ENCODE results near the gene FAM78B. TPM values are rescaled to one million over a fixed set of nuclear protein-coding genes. Genes with fewer than 3 reads are reported as not detected.

FAM78B gene
- total RNA-seq, 4 donors from 2014 or later, result 0.35 to 5.4 (median 2.8) TPM

DNA sequence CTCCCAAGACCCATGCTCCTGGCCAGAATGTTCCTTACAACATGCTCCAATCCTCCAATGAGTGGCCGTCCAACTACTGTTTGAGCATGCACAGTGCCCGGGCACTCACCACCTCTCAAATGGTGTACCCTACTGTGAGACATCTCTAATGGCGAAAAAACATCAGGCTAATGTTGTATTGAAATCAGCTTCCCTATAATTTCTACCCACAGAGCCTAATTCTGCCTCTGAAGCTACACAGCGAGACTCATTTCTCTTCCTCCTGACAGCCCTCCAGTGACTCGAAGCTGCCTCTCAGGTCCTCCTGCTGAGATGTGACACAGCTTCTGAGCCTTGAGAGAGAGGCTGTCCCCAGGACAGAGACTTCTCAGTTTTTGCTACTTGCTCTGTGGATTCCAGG is 130.7 kb downstream of the FAM78B start:
- H3K27me3 ChIP-seq, result no peaks in the 10 kb centered on the region
- no peak overlapping the region for H3K4me3 ChIP-seq
- no peaks in the 10 kb centered on the region for H3K36me3 ChIP-seq
- no peaks in the 10 kb centered on the region for H3K9me3 ChIP-seq
- no peak for DNase-seq
- TF ChIP-seq, protein P1, sequence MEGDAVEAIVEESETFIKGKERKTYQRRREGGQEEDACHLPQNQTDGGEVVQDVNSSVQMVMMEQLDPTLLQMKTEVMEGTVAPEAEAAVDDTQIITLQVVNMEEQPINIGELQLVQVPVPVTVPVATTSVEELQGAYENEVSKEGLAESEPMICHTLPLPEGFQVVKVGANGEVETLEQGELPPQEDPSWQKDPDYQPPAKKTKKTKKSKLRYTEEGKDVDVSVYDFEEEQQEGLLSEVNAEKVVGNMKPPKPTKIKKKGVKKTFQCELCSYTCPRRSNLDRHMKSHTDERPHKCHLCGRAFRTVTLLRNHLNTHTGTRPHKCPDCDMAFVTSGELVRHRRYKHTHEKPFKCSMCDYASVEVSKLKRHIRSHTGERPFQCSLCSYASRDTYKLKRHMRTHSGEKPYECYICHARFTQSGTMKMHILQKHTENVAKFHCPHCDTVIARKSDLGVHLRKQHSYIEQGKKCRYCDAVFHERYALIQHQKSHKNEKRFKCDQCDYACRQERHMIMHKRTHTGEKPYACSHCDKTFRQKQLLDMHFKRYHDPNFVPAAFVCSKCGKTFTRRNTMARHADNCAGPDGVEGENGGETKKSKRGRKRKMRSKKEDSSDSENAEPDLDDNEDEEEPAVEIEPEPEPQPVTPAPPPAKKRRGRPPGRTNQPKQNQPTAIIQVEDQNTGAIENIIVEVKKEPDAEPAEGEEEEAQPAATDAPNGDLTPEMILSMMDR (IDR thresholded peaks at IDR 0.05), result no peak
- TF ChIP-seq POLR2A (IDR thresholded peaks at IDR 0.05), result no peak
- no peak overlapping the region for H3K27ac ChIP-seq
- H3K4me1 ChIP-seq, result no peaks in the 10 kb centered on the region

DNA sequence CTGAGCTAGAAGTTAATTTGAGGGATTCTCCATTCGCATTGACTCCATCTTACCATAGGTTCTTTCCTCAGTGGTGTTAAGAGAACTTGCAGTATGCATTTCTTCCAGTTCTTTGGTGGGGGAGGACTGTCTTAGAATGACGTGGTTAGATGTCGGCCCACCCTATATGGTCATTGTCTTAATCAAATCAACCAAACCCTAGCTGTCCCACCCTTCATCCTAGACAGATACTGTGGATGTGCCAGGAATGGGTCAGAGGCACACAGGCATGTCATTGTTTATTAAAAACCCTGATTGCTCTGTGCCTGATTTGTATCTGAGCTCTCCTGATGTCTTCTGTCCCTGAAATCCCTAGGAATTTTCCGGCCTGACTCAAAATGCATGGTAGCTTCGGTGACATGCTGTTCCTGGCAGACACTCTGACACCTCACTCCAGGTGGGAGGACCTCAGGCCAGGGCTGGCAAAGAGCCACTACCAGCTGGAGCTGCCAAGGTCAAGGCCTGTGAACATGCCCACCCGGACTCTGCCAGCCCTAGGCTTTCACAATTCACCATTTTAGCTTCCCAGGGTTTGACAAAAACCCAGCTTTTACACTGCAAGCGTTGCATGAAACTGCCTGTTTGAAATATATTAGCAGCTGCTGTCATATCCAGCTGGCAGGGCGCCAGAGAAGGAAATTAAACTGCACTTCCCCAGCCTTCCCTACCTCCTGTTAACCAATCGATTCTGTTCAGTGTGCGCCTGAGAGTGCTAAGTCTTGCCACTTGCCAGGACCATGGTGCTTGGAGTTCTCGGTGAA is 134.0 kb downstream of the FAM78B start:
- H3K4me1 ChIP-seq, result no peaks in the 10 kb centered on the region
- H3K4me3 ChIP-seq, result no peak overlapping the region
- H3K9me3 ChIP-seq, result no peaks in the 10 kb centered on the region
- H3K27me3 ChIP-seq, result no peaks in the 10 kb centered on the region
- TF ChIP-seq, protein P1 (IDR thresholded peaks at IDR 0.05), result no peak
- TF ChIP-seq POLR2A (IDR thresholded peaks at IDR 0.05), result no peak
- no peaks in the 10 kb centered on the region for H3K36me3 ChIP-seq
- H3K27ac ChIP-seq, result no peak overlapping the region
- peak in 1 of 3 donors; percentile 16 for DNase-seq

DNA sequence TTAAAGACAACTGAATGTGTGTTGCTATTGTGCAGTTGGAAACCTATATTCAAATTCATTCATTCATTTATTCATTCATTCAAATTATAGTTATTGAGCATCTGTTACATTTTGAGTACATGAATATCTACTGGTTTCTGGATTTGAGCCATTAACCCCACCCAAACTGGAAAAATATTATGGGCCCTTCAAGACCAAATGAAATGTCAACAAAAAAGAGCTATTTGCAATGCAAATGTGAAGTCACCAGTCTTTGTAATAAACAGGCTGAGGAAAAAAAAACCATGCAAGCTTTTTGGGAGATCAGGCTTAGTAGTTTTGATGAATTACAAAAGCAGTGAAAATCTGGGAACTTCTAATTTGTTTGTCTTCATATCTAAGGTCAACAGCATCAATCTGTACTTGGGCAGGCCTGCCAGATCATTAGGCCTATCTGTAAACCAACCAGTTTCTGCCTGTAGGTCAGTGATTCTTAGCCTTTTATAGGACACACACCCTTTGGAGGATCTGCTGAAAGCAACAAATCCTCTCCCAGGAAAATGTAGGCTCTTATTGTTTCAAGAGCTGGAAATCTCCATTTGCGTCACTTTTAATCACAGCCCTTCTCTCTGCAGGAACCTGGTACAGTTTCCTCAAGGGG is 134.7 kb downstream of the FAM78B start:
- no peaks in the 10 kb centered on the region for H3K27me3 ChIP-seq
- no peaks in the 10 kb centered on the region for H3K36me3 ChIP-seq
- H3K4me1 ChIP-seq, result no peaks in the 10 kb centered on the region
- H3K9me3 ChIP-seq, result no peaks in the 10 kb centered on the region
- TF ChIP-seq, protein P1 (IDR thresholded peaks at IDR 0.05), result no peak
- no peak for TF ChIP-seq POLR2A (IDR thresholded peaks at IDR 0.05)
- no peak overlapping the region for H3K27ac ChIP-seq
- DNase-seq, result no peak
- no peak overlapping the region for H3K4me3 ChIP-seq

DNA sequence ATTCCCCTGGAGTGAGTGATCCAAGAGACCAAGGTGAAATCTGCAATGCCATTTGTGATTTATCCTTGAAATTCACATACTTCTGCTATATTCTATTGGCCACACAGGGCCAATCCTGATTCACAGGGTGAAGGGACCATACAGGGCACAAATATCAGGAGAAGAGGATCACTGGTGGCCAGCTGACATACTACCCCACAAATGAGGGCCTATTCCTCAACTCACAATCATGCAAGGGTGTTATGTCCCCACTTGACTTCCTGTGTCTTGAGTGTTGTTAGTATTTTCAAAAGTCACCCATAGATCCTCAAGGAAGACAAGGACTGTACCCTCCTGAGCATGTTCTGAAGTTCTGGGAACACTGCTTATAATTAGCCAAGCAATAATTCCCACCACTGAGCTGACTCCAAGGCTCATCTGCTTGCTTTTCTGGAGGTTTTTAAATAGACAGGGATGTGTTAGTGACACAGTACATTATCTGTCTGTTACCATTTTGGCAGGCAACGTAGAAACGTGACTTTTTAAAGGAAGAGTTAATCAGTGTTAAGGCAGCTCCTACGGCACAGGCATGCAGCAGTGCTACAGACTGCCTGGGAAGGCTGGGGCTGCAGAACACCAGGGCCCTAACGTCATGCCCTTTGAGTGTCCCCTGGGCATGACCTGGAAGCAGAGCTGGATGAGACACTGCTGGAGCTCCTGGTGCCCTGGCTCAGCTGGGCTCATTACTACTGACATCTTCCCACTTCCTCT is 137.4 kb downstream of the FAM78B start:
- H3K4me3 ChIP-seq, result no peak overlapping the region
- TF ChIP-seq, protein P1 (IDR thresholded peaks at IDR 0.05), result no peak
- no peak for TF ChIP-seq POLR2A (IDR thresholded peaks at IDR 0.05)
- H3K4me1 ChIP-seq, result no peaks in the 10 kb centered on the region
- no peaks in the 10 kb centered on the region for H3K36me3 ChIP-seq
- no peak overlapping the region for H3K27ac ChIP-seq
- H3K9me3 ChIP-seq, result no peaks in the 10 kb centered on the region
- H3K27me3 ChIP-seq, result no peaks in the 10 kb centered on the region
- DNase-seq, result no peak

DNA sequence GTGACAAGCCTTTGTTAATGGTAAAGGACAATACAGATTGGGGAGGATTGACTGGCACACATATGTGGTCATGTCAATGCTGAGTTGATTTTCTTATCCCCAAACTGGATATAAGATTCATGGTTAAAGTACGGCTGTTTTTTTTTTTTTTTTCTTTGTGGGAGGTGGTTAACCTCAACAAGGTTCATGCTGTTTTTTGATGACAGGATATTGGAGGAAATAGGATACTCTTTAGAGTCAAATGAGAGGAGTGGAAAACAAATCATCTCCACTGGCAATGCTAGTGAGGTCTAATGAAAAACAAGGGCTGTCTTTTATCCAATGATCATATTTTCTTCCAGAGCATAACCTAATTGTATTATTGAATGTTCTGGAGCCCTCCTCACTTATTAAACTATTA is 140.2 kb downstream of the FAM78B start:
- TF ChIP-seq, protein P1 (IDR thresholded peaks at IDR 0.05), result no peak
- no peak for TF ChIP-seq POLR2A (IDR thresholded peaks at IDR 0.05)
- Histone ChIP-seq H3K9me3 (no peaks in the 10 kb centered on the region), H3K27me3 (no peaks in the 10 kb centered on the region), H3K4me3 (no peak overlapping the region), H3K27ac (no peak overlapping the region), H3K36me3 (no peaks in the 10 kb centered on the region), H3K4me1 (no peaks in the 10 kb centered on the region)
- no peak for DNase-seq

Data from Peyer's patch (tissue), 4 donors.